ENCODE results near the gene MIR17HG.

MIR17HG gene

DNA sequence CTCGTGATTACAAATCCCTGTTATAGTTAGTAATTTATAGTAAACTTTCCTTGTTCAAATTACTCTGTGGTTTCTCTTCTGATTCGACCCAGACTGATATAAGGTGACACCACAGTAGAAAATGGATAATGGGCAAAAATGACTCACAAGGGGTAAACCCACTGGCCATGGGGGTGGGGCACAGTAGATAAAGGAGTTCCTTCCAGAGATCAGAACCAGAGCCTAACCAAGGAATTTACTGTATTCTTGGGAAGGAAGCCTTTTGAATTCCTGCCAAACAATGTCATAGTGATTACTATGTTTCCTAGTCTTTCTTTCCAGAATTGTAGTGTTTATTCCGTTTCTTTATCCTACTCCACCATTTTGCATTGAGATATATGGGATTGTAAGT is 21.9 kb downstream of the MIR17HG start:
- DNase-seq: no peak
- Histone ChIP-seq H3K36me3 (replicated peaks; ENCODE audit: insufficient read depth, low read length) (no peaks in the 10 kb centered on the region), H3K27me3 (replicated peaks; ENCODE audit: insufficient read depth, low read length) (no peaks in the 10 kb centered on the region), H2AFZ (ENCODE audit: low read length) (no peak overlapping the region), H3K4me3 (ENCODE audit: low read length) (no peak overlapping the region), H4K20me1 (ENCODE audit: insufficient read depth, low read length) (no peaks in the 10 kb centered on the region), H3K27ac (ENCODE audit: low read length) (no peak overlapping the region), H3K4me2 (ENCODE audit: low read depth, low read length) (no peak overlapping the region), H3K4me1 (ENCODE audit: low read length) (no peaks in the 10 kb centered on the region), H3K79me2 (ENCODE audit: low read length) (no peaks in the 10 kb centered on the region), H3K9ac (ENCODE audit: low read length) (no peak overlapping the region), H3K9me2 (replicated peaks; ENCODE audit: insufficient read depth, low read length) (no peaks in the 10 kb centered on the region), H3F3A (ENCODE audit: insufficient read depth, low read length) (no peaks in the 10 kb centered on the region), H3K9me3 (replicated peaks; ENCODE audit: insufficient read depth, low read length) (no peaks in the 10 kb centered on the region)
- TF ChIP-seq EZH2 (optimal IDR thresholded peaks at IDR 0.05; ENCODE audit: low read depth, low read length) (no peak), EZH2phosphoT487 (IDR thresholded peaks at IDR 0.05; ENCODE audit: low read length) (no peak)
- TF ChIP-seq, protein P1, sequence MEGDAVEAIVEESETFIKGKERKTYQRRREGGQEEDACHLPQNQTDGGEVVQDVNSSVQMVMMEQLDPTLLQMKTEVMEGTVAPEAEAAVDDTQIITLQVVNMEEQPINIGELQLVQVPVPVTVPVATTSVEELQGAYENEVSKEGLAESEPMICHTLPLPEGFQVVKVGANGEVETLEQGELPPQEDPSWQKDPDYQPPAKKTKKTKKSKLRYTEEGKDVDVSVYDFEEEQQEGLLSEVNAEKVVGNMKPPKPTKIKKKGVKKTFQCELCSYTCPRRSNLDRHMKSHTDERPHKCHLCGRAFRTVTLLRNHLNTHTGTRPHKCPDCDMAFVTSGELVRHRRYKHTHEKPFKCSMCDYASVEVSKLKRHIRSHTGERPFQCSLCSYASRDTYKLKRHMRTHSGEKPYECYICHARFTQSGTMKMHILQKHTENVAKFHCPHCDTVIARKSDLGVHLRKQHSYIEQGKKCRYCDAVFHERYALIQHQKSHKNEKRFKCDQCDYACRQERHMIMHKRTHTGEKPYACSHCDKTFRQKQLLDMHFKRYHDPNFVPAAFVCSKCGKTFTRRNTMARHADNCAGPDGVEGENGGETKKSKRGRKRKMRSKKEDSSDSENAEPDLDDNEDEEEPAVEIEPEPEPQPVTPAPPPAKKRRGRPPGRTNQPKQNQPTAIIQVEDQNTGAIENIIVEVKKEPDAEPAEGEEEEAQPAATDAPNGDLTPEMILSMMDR (IDR thresholded peaks at IDR 0.05; ENCODE audit: low read length): no peak

DNA sequence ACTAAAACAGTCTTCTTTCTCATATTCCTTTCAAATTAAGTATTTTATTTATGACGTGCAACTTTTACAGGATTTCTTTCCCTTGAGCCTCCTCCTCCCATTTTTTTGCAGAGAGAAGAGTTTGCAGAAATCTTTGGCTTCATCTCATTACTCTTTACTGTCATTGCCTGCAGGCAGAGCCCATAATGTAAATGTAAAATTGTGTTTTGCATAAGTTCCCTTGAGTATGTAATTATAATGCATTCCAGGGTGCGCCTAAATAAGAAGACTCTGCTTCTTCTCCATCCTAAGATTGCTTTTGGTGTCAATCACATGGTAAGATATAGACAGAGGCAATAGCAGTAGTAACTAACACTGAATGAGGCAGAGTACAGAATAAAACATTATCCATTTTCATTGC is 23.0 kb downstream of the MIR17HG start:
- H3F3A ChIP-seq (ENCODE audit: insufficient read depth, low read length): no peaks in the 10 kb centered on the region
- no peak overlapping the region for H2AFZ ChIP-seq (ENCODE audit: low read length)
- TF ChIP-seq, protein P1 (IDR thresholded peaks at IDR 0.05; ENCODE audit: low read length): no peak
- no peak for TF ChIP-seq EZH2 (optimal IDR thresholded peaks at IDR 0.05; ENCODE audit: low read depth, low read length)
- no peaks in the 10 kb centered on the region for H4K20me1 ChIP-seq (ENCODE audit: insufficient read depth, low read length)
- no peak overlapping the region for H3K27ac ChIP-seq (ENCODE audit: low read length)
- H3K9ac ChIP-seq (ENCODE audit: low read length): no peak overlapping the region
- no peaks in the 10 kb centered on the region for H3K36me3 ChIP-seq (replicated peaks; ENCODE audit: insufficient read depth, low read length)
- H3K9me2 ChIP-seq (replicated peaks; ENCODE audit: insufficient read depth, low read length): no peaks in the 10 kb centered on the region
- H3K9me3 ChIP-seq (replicated peaks; ENCODE audit: insufficient read depth, low read length): no peaks in the 10 kb centered on the region
- no peaks in the 10 kb centered on the region for H3K79me2 ChIP-seq (ENCODE audit: low read length)
- H3K4me3 ChIP-seq (ENCODE audit: low read length): no peak overlapping the region
- no peaks in the 10 kb centered on the region for H3K27me3 ChIP-seq (replicated peaks; ENCODE audit: insufficient read depth, low read length)
- H3K4me1 ChIP-seq (ENCODE audit: low read length): no peaks in the 10 kb centered on the region
- no peak overlapping the region for H3K4me2 ChIP-seq (ENCODE audit: low read depth, low read length)
- DNase-seq: no peak

DNA sequence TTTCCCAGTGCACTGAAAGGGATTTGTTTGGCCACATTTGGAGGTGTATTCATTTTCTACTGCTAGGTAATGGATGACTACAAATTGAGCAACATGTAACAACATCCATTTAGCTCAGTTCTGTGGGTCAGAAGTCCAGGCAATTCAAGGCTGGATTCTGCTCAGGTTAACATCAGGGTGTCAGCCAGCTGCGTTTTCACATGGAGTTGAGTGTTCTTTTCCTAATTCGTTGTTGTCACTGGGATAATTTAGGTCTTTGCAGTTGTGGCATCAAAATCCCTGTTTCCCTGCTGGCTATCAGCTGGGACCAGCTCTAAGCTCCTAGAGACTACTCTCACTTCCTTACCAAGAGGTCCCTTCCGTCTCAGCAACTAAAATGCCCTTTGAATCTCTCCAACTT is 25.4 kb downstream of the MIR17HG start:
- Histone ChIP-seq H4K20me1 (ENCODE audit: insufficient read depth, low read length) (no peaks in the 10 kb centered on the region), H2AFZ (ENCODE audit: low read length) (no peak overlapping the region), H3F3A (ENCODE audit: insufficient read depth, low read length) (no peaks in the 10 kb centered on the region), H3K4me1 (ENCODE audit: low read length) (no peaks in the 10 kb centered on the region), H3K79me2 (ENCODE audit: low read length) (no peaks in the 10 kb centered on the region), H3K9ac (ENCODE audit: low read length) (no peak overlapping the region), H3K36me3 (replicated peaks; ENCODE audit: insufficient read depth, low read length) (no peaks in the 10 kb centered on the region), H3K4me2 (ENCODE audit: low read depth, low read length) (no peak overlapping the region), H3K27ac (ENCODE audit: low read length) (no peak overlapping the region), H3K9me3 (replicated peaks; ENCODE audit: insufficient read depth, low read length) (no peaks in the 10 kb centered on the region), H3K9me2 (replicated peaks; ENCODE audit: insufficient read depth, low read length) (no peaks in the 10 kb centered on the region), H3K4me3 (ENCODE audit: low read length) (no peak overlapping the region), H3K27me3 (replicated peaks; ENCODE audit: insufficient read depth, low read length) (no peaks in the 10 kb centered on the region)
- no peak for DNase-seq
- TF ChIP-seq, protein P1 (IDR thresholded peaks at IDR 0.05; ENCODE audit: low read length): no peak
